AG09319 (cell line): Measurements from ENCODE around the gene MAK.
"Not testable (repeated sequence)": the region's sequence is repeated elsewhere in the genome, so short reads cannot be mapped to it uniquely, and the experiment has no call there.

Experiments
- DNase-seq: peaks from one replicate; pipeline ENCODE4 v3.0.0-alpha.2; 2010; ENCODE audit warnings: low read depth; ENCODE audit errors: extremely low read depth
- CTCF ChIP-seq: IDR thresholded peaks from 2 replicates; pipeline ENCODE4 v1.5.1; 2011; ENCODE audit warnings: low read depth, mild to moderate bottlenecking, inconsistent platforms, low read length, moderate library complexity

Gene MAK

GRCh38 chr6:10747251-10747972, 90.9 kb downstream of the MAK start, which contains the start of gene TMEM14B:
TSS of gene TMEM14B (plus strand) at chr6:10747805. CDS start at chr6:10749246, 1,441 bp downstream.
- no peak for TF ChIP-seq CTCF

GRCh38 chr6:10746915-10747250, 91.5 kb downstream of the MAK start:
- DNase-seq = no peak
- TF ChIP-seq CTCF = no peak

More at GRCh38 chr6:10747251-10747972, 90.9 kb downstream of the MAK start, which contains the start of gene TMEM14B:
- DNase-seq = peak; percentile 88

- no peak for TF ChIP-seq CTCF
- no peak for DNase-seq
These were observed 93.2 kb downstream of the MAK start for GRCh38 chr6:10745116-10745515.

GRCh38 chr6:10743515-10743914, 94.8 kb downstream of the MAK start:
- no peak for DNase-seq
- no peak for TF ChIP-seq CTCF

GRCh38 chr6:10742251-10742650, 96.1 kb downstream of the MAK start:
- DNase-seq = no peak
- no peak for TF ChIP-seq CTCF

- DNase-seq = not testable (repeated sequence)
These were observed 96.7 kb downstream of the MAK start for GRCh38 chr6:10741643-10742042.

GRCh38 chr6:10740061-10740460, 98.3 kb downstream of the MAK start:
- no peak for TF ChIP-seq CTCF

GRCh38 chr6:10736731-10737130, 101.6 kb downstream of the MAK start:
- DNase-seq = no peak
- no peak for TF ChIP-seq CTCF

More at GRCh38 chr6:10740061-10740460, 98.3 kb downstream of the MAK start:
- DNase-seq = no peak
